Measurements from ENCODE around the gene GJD4.

- TF ChIP-seq FOS (IDR thresholded peaks at IDR 0.05; ENCODE audit: borderline replicate concordance, insufficient read depth, low read length) (no peak), POLR2AphosphoS5 (IDR thresholded peaks at IDR 0.05; ENCODE audit: insufficient read depth, low read depth, low read length) (no peak), POLR2A (IDR thresholded peaks at IDR 0.05; ENCODE audit: low read depth, low read length) (no peak), EZH2 (IDR thresholded peaks at IDR 0.05; ENCODE audit: borderline replicate concordance, low read depth, low read length, severe bottlenecking) (no peak), MYC (IDR thresholded peaks at IDR 0.05; ENCODE audit: low read depth, low read length) (no peak)
- TF ChIP-seq, protein P1, sequence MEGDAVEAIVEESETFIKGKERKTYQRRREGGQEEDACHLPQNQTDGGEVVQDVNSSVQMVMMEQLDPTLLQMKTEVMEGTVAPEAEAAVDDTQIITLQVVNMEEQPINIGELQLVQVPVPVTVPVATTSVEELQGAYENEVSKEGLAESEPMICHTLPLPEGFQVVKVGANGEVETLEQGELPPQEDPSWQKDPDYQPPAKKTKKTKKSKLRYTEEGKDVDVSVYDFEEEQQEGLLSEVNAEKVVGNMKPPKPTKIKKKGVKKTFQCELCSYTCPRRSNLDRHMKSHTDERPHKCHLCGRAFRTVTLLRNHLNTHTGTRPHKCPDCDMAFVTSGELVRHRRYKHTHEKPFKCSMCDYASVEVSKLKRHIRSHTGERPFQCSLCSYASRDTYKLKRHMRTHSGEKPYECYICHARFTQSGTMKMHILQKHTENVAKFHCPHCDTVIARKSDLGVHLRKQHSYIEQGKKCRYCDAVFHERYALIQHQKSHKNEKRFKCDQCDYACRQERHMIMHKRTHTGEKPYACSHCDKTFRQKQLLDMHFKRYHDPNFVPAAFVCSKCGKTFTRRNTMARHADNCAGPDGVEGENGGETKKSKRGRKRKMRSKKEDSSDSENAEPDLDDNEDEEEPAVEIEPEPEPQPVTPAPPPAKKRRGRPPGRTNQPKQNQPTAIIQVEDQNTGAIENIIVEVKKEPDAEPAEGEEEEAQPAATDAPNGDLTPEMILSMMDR (IDR thresholded peaks at IDR 0.05; ENCODE audit: extremely low read depth in 1 of 2, insufficient read depth in 1 of 2, low read depth in 1 of 2, low read length in 2 of 2), result no peak
- TF ChIP-seq, protein P2, sequence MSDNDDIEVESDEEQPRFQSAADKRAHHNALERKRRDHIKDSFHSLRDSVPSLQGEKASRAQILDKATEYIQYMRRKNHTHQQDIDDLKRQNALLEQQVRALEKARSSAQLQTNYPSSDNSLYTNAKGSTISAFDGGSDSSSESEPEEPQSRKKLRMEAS (IDR thresholded peaks at IDR 0.05; ENCODE audit: insufficient read depth, insufficient read length), result no peak
These were observed 52.5 kb downstream of the GJD4 start for GRCh38 chr10:35657621-35658020.
